Adrenal gland (tissue), 5 donors: ENCODE measurements around the gene HIC2.
"Not testable (repeated sequence)": the region's sequence is repeated elsewhere in the genome, so short reads cannot be mapped to it uniquely, and the experiment has no call there.

Experiments
- CTCF ChIP-seq, 6 experiments: fragments of 450-650 bp in 4 of 6; fragments of 200-600 bp in 2 of 6; sonication (generic) in 1 of 6; IDR thresholded peaks; 1 replicate in 5 of 6; 2 replicates in 1 of 6; pipeline versions ENCODE4 v1.5.1 to v1.8.0; 2016 to 2021; ENCODE audit warnings: antibody characterized with exemption in 6 of 6, mild to moderate bottlenecking in 2 of 6, moderate library complexity in 1 of 6
- POLR2A ChIP-seq, 2 donors: fragments of 450-650 bp; IDR thresholded peaks; one replicate each; pipeline ENCODE4 v1.6.1; 2017; ENCODE audit warnings: antibody characterized with exemption in 2 of 2, mild to moderate bottlenecking in 2 of 2, moderate library complexity in 1 of 2
- donor health status: DM: no; HTN: no; CAD: no.

- TF ChIP-seq CTCF, POLR2A (IDR thresholded peaks at IDR 0.05): not testable (repeated sequence)
Measured at GRCh38 chr22:21484039-21484438, 66.9 kb downstream of the HIC2 start.
